IMR-90 (cell line): ENCODE results near the gene TMPRSS3.

Source experiments
- BHLHE40 ChIP-seq: fragments of 150-350 bp; IDR thresholded peaks from 2 replicates; pipeline ENCODE4 v1.6.1; 2016; ENCODE audit warnings: mild to moderate bottlenecking, low read depth, low read length
- CEBPB ChIP-seq: IDR thresholded peaks from 2 replicates; pipeline ENCODE4 v1.6.1; 2012; ENCODE audit warnings: low read depth, low read length, improper control_type of control experiment
- FOS ChIP-seq: fragments of 150-350 bp; IDR thresholded peaks from 2 replicates; pipeline ENCODE4 v1.6.1; 2016; ENCODE audit warnings: low read depth, low read length
- NFE2L2 ChIP-seq: fragments of 150-350 bp; IDR thresholded peaks from 2 replicates; pipeline ENCODE4 v1.6.1; 2016; ENCODE audit warnings: low read depth, mild to moderate bottlenecking, low read length
- POLR2A ChIP-seq: IDR thresholded peaks from 2 replicates; pipeline ENCODE4 v1.6.1; 2012; ENCODE audit warnings: mild to moderate bottlenecking, low read depth, low read length
- RCOR1 ChIP-seq: IDR thresholded peaks from 2 replicates; pipeline ENCODE4 v1.6.1; 2012; ENCODE audit warnings: mild to moderate bottlenecking, low read length, improper control_type of control experiment; ENCODE audit not compliant: insufficient replicate concordance
- RFX5 ChIP-seq: IDR thresholded peaks from 2 replicates; pipeline ENCODE4 v1.8.0; 2012; ENCODE audit warnings: low read depth, mild to moderate bottlenecking, low read length, moderate library complexity
- TF ChIP-seq, protein P1 (sequence below): conservative IDR thresholded peaks from 2 replicates; pipeline ENCODE4 v1.5.1; 2012; ENCODE audit warnings: mild to moderate bottlenecking, low read depth, low read length, improper control_type of control experiment
- TF ChIP-seq, protein P2 (sequence below): fragments of 150-350 bp; IDR thresholded peaks from 2 replicates; pipeline ENCODE4 v1.6.1; 2016; ENCODE audit warnings: low read depth, mild to moderate bottlenecking, low read length, moderate library complexity, borderline replicate concordance

DNA sequence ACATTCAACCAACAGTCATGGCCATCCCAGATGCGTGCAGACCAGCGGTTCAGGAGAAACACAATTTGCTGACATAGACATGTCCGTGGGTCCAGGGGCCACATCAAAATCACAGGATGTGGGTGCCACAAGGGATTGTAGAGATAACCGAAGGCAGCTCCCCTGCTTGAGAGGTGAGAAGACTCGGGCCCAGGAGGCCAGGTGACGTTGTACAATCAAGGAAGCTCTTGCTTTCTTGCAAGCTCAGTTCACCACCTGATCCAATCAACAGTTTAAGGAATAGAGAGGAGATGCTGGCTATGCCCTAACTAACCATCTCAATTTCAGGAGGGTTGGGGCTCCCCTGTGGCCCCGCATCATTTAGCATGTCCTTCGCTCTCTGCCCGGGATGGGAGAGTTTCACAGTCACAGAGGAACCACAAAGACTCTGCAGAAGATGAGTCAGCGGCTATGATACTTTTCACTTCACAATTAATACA, 27.4 kb upstream of the TMPRSS3 start:
- TF ChIP-seq, protein P1, sequence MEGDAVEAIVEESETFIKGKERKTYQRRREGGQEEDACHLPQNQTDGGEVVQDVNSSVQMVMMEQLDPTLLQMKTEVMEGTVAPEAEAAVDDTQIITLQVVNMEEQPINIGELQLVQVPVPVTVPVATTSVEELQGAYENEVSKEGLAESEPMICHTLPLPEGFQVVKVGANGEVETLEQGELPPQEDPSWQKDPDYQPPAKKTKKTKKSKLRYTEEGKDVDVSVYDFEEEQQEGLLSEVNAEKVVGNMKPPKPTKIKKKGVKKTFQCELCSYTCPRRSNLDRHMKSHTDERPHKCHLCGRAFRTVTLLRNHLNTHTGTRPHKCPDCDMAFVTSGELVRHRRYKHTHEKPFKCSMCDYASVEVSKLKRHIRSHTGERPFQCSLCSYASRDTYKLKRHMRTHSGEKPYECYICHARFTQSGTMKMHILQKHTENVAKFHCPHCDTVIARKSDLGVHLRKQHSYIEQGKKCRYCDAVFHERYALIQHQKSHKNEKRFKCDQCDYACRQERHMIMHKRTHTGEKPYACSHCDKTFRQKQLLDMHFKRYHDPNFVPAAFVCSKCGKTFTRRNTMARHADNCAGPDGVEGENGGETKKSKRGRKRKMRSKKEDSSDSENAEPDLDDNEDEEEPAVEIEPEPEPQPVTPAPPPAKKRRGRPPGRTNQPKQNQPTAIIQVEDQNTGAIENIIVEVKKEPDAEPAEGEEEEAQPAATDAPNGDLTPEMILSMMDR: no peak
- TF ChIP-seq POLR2A (no peak), NFE2L2 (no peak), RFX5 (no peak), CEBPB (no peak), BHLHE40 (no peak), RCOR1 (no peak), FOS (no peak)
- TF ChIP-seq, protein P2, sequence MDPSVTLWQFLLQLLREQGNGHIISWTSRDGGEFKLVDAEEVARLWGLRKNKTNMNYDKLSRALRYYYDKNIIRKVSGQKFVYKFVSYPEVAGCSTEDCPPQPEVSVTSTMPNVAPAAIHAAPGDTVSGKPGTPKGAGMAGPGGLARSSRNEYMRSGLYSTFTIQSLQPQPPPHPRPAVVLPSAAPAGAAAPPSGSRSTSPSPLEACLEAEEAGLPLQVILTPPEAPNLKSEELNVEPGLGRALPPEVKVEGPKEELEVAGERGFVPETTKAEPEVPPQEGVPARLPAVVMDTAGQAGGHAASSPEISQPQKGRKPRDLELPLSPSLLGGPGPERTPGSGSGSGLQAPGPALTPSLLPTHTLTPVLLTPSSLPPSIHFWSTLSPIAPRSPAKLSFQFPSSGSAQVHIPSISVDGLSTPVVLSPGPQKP: no peak
